Liver (tissue), 3 donors: ENCODE measurements around the gene MRFAP1.

ENCODE experiments used
- GABPA ChIP-seq, 2 donors: IDR thresholded peaks in 1 of 2; conservative IDR thresholded peaks in 1 of 2; 2 replicates each; pipeline ENCODE4 v1.6.1; 2016; ENCODE audit warnings: antibody characterized with exemption in 2 of 2, mild to moderate bottlenecking in 1 of 2, moderate library complexity in 1 of 2
- JUND ChIP-seq, 2 donors: IDR thresholded peaks; 2 replicates each; pipeline ENCODE4 v1.6.1; 2016; ENCODE audit warnings: antibody characterized with exemption in 2 of 2
- RAD21 ChIP-seq, 2 donors: IDR thresholded peaks; 2 replicates each; pipeline ENCODE4 v1.6.1; 2016; ENCODE audit warnings: antibody characterized with exemption in 2 of 2, mild to moderate bottlenecking in 2 of 2
- TF ChIP-seq, protein P1 (sequence below): IDR thresholded peaks from 2 replicates; pipeline ENCODE4 v1.6.1; 2016; ENCODE audit warnings: antibody characterized with exemption
- TF ChIP-seq, protein P2 (sequence below): fragments of 150-350 bp; IDR thresholded peaks from 2 replicates; pipeline ENCODE4 v1.5.1; 2017; ENCODE audit warnings: improper control_type of control experiment, low read depth, low read length; ENCODE audit not compliant: missing input control
- donor health status: healthy.
- donor health status: healthy.

GRCh38 chr4:6663596-6664393 lies 23.3 kb downstream of the MRFAP1 start:
- TF ChIP-seq, protein P1, sequence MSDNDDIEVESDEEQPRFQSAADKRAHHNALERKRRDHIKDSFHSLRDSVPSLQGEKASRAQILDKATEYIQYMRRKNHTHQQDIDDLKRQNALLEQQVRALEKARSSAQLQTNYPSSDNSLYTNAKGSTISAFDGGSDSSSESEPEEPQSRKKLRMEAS = no peak
- TF ChIP-seq, protein P2, sequence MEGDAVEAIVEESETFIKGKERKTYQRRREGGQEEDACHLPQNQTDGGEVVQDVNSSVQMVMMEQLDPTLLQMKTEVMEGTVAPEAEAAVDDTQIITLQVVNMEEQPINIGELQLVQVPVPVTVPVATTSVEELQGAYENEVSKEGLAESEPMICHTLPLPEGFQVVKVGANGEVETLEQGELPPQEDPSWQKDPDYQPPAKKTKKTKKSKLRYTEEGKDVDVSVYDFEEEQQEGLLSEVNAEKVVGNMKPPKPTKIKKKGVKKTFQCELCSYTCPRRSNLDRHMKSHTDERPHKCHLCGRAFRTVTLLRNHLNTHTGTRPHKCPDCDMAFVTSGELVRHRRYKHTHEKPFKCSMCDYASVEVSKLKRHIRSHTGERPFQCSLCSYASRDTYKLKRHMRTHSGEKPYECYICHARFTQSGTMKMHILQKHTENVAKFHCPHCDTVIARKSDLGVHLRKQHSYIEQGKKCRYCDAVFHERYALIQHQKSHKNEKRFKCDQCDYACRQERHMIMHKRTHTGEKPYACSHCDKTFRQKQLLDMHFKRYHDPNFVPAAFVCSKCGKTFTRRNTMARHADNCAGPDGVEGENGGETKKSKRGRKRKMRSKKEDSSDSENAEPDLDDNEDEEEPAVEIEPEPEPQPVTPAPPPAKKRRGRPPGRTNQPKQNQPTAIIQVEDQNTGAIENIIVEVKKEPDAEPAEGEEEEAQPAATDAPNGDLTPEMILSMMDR = no peak
- TF ChIP-seq JUND (IDR thresholded peaks at IDR 0.05) (no peak), RAD21 (IDR thresholded peaks at IDR 0.05) (no peak), GABPA (IDR thresholded peaks at IDR 0.05 in 1 of 2, conservative IDR thresholded peaks at IDR 0.05 in 1 of 2) (no peak)
